ENCODE data around the gene RPA3. TPM values are rescaled to one million over a fixed set of nuclear protein-coding genes. Genes with fewer than 3 reads are reported as not detected.

The RPA3 gene
- total RNA-seq, 3 donors from 2014 or later (not counting 1 experiment from before 2014, with no cell fraction given) = 14.2 to 25.9 (median 22.6) TPM

GRCh38 chr7:7742223-7742622 lies 23.8 kb upstream of the RPA3 start:
- intact Hi-C loops (cut with micrococcal nuclease) = no loop called here
- WGBS (ENCODE audit: insufficient coverage) = 96% methylated on average over 12 of the region's 12 CpGs

GRCh38 chr7:7740037-7740355 lies 21.6 kb upstream of the RPA3 start:
- H3K4me1 ChIP-seq (ENCODE audit: control insufficient read depth, insufficient read depth, low read length) = peaks cover 4% of the 10 kb centered on the region
- no peaks in the 10 kb centered on the region for H3K27me3 Mint-ChIP-seq (ENCODE audit: low read depth in 2 of 2)

More at GRCh38 chr7:7742223-7742622, 23.8 kb upstream of the RPA3 start:
- Histone ChIP-seq H3K4me1 (ENCODE audit: control insufficient read depth, insufficient read depth, low read length) (peaks cover 4% of the 10 kb centered on the region), H3K9me3 (ENCODE audit: control insufficient read depth, insufficient read depth, low read length) (no peaks in the 10 kb centered on the region), H3K36me3 (ENCODE audit: control insufficient read depth, insufficient read depth, low read length) (no peaks in the 10 kb centered on the region), H3K27me3 (ENCODE audit: control insufficient read depth, insufficient read depth, low read length) (no peaks in the 10 kb centered on the region), H3K4me3 (ENCODE audit: low read length) (no peak overlapping the region), H3K27ac (ENCODE audit: low read length) (no peak overlapping the region)
- no peak for TF ChIP-seq CTCF (IDR thresholded peaks at IDR 0.05)
- H3K9me3 Mint-ChIP-seq = no peaks in the 10 kb centered on the region
- DNase-seq (no peak), ATAC-seq (no peak)
- no peaks in the 10 kb centered on the region for H3K27me3 Mint-ChIP-seq (ENCODE audit: low read depth in 2 of 2)
- H3K36me3 Mint-ChIP-seq = no peaks in the 10 kb centered on the region
- H3K4me1 Mint-ChIP-seq = peaks cover 9 to 13% of the 10 kb centered on the region in 2 donors
- H3K4me3 Mint-ChIP-seq = no peak overlapping the region
- H3K27ac Mint-ChIP-seq = no peak overlapping the region

GRCh38 chr7:7739204-7740036 lies 21.0 kb upstream of the RPA3 start:
- TF ChIP-seq CTCF (IDR thresholded peaks at IDR 0.05) = no peak
- Mint-ChIP-seq H3K9me3 (no peaks in the 10 kb centered on the region), H3K4me3 (no peak overlapping the region), H3K27ac (peak overlapping the region in 1 of 2 donors; percentile 9), H3K27me3 (ENCODE audit: low read depth in 2 of 2) (no peaks in the 10 kb centered on the region), H3K36me3 (no peaks in the 10 kb centered on the region), H3K4me1 (peaks cover 9 to 13% of the 10 kb centered on the region in 2 donors)
- H3K4me1 ChIP-seq (ENCODE audit: control insufficient read depth, insufficient read depth, low read length) = peaks cover 4% of the 10 kb centered on the region
- DNase-seq (no peak), ATAC-seq (no peak)
- H3K36me3 ChIP-seq (ENCODE audit: control insufficient read depth, insufficient read depth, low read length) = no peaks in the 10 kb centered on the region
- 71% methylated on average over 2 of the region's 4 CpGs for WGBS (ENCODE audit: insufficient coverage)
- intact Hi-C loops (cut with micrococcal nuclease) = no loop called here
- H3K27ac ChIP-seq (ENCODE audit: low read length) = no peak overlapping the region
- no peaks in the 10 kb centered on the region for H3K27me3 ChIP-seq (ENCODE audit: control insufficient read depth, insufficient read depth, low read length)
- no peak overlapping the region for H3K4me3 ChIP-seq (ENCODE audit: low read length)
- H3K9me3 ChIP-seq (ENCODE audit: control insufficient read depth, insufficient read depth, low read length) = no peaks in the 10 kb centered on the region

More at GRCh38 chr7:7740037-7740355, 21.6 kb upstream of the RPA3 start:
- peaks cover 9 to 13% of the 10 kb centered on the region in 2 donors for H3K4me1 Mint-ChIP-seq
- TF ChIP-seq CTCF (IDR thresholded peaks at IDR 0.05) = no peak
- intact Hi-C loops (cut with micrococcal nuclease) = no loop called here
- no peaks in the 10 kb centered on the region for H3K36me3 Mint-ChIP-seq
- ATAC-seq = no peak
- DNase-seq = no peak
- Histone ChIP-seq H3K27ac (ENCODE audit: low read length) (no peak overlapping the region), H3K4me3 (ENCODE audit: low read length) (no peak overlapping the region), H3K9me3 (ENCODE audit: control insufficient read depth, insufficient read depth, low read length) (no peaks in the 10 kb centered on the region), H3K27me3 (ENCODE audit: control insufficient read depth, insufficient read depth, low read length) (no peaks in the 10 kb centered on the region), H3K36me3 (ENCODE audit: control insufficient read depth, insufficient read depth, low read length) (no peaks in the 10 kb centered on the region)
- H3K27ac Mint-ChIP-seq = no peak overlapping the region
- no peaks in the 10 kb centered on the region for H3K9me3 Mint-ChIP-seq
- 100% methylated on average over 2 of the region's 2 CpGs for WGBS (ENCODE audit: insufficient coverage)
- no peak overlapping the region for H3K4me3 Mint-ChIP-seq
